Ramos (cell line): ENCODE data around the gene FAM83G.
"Not testable (repeated sequence)": the region's sequence is repeated elsewhere in the genome, so short reads cannot be mapped to it uniquely, and the experiment has no call there.

ENCODE experiments used
- in situ Hi-C: fragments of 300-500 bp; cut with MboI; formaldehyde crosslinking; loops from one replicate; pipeline ENCODE4 v1.14.3; 2022; ENCODE audit warnings: low sequenced_read_pairs; ENCODE audit not compliant: unreplicated experiment

FAM83G gene

DNA sequence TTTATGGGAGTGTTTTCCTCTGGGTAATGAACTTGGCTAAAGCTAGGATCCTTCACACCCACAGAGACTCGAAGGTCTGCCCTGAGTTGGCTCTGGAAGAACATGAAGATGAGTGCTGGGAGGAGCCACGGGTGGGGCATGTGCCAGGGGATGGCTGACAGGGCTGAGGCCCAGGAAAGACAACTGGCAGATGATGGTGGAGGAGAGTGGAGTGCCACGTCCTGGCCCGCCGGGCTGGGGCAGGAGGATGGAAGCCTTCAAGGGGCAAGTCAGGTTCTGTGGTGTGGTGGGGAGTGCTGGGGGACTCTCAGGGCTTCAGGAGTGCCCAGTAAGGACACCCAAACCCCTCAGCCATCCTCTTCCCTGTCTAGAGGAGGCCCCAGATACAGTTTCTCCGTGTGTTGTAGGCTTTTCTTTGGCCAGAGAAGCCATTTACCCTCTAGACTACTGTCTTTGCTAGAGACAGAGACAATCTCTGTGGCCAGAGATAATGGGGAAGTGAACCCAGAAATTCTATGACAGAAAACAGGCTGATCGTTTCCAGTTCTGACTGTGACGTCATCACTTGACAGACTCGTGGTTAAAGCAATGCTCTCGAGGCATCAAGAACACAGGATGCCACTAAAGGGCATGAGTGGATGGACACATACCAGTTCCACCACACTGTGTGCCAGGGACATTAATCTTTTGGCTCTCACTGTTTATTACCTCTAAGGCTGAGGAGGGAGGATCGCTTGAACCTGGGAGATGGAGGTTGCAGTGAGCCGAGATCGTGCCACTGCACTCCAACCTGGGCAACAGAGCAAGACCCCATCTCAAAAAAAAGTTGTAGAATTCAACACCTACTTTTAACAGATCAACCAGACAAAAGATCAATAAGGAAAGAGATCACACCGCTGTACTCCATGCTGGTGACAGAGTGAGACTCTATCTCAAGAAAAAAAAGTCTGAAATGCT, 71.2 kb downstream of the FAM83G start:
- in situ Hi-C loops, result no loop called here

GRCh38 chr17:18932360-18933055, 72.1 kb downstream of the FAM83G start:
- in situ Hi-C loops, result no loop called here

- in situ Hi-C loops, result no loop called here
Observed at GRCh38 chr17:18928628-18929125, 75.9 kb downstream of the FAM83G start.

DNA sequence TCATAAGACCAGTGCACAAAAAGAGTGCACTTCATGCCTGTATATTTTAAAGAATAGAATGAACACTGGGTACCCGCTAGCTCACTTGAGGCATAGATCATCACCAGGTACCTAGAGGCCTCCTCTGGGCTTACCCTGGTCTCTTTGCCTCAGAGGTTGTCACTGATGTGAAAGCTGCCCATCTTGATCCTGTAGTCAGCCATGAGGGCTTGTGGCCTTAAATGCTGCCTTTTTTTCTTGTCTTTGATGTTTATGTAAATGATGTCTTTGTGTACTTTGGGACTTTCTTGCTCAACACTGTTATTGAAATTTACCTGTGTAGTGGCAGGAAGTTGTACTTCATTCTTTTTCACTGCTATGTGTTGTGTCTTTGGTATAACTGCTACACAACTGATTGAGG, 79.4 kb downstream of the FAM83G start:
- in situ Hi-C loops, result no loop called here

GRCh38 chr17:18922596-18922995, 82.0 kb downstream of the FAM83G start:
- in situ Hi-C loops, result not testable (repeated sequence)

DNA sequence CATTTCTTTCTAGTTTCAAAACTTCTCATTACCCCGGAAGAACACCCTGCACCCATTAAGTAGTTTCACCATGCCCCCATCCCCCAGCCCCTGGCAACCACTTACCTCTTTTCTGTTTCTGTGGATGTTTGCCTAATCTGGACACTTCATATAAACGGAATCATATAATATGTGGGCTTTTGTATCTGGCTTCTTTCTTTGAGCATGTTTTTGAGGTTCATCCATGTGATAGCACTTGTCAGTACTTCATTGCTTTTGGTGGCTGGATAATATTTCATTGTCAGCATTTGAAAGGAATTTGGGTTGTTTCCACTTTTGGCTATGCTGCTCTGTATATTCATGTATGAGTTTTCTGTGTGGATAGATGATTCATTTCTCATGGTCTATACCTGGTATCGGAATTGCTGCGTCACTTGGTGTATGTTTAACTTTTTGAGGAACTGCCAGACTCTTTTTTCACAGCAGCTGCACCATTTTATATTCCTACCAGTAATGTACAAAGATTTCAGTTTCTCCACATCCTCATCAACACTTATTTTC, 82.6 kb downstream of the FAM83G start:
- in situ Hi-C loops, result no loop called here

DNA sequence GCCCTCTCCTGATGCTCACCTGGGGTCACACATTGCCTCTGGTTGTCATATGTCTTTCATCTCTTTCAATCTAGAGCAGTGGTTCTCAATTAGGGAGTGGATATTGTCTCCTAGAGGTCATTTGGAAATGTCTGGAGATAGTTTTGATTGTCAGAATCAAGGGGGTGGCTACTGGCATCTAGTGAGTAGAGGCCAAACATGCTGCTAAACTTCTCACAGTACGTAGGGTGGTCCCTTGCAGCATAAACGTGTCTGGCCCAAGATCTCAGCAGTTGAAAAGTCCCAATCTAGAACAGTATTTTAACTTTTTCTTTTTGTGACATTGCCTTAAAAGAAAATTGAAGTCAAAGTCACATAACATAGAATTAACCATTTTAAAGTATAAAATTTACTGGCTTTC, 83.1 kb downstream of the FAM83G start:
- in situ Hi-C loops, result no loop called here

- in situ Hi-C loops, result no loop called here
Observed at GRCh38 chr17:18920911-18921441, 83.6 kb downstream of the FAM83G start.

DNA sequence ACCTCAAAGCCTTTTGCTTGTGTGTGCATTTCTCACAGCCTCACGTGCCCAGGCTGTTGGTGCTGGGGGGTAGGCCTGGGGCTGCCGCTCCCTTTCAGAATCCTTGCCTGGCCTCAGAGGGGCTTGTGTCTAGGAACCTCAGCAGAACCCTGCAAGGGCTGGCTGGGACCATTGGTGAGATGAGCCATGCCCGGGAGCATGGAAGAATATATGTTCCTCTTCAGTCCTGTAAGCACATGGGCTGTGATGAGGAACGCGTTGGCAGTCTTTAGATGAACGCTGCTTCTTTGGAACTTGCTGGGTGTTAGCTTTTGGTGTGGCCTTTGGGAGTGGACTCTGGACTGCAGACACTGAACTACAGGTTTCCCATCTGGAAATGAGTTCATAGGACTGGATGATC, 84.6 kb downstream of the FAM83G start:
- in situ Hi-C loops, result no loop called here
